Liver (tissue), 9 donors: ENCODE measurements around the gene CUL7. TPM values are rescaled to one million over a fixed set of nuclear protein-coding genes. Genes with fewer than 3 reads are reported as not detected.

Source experiments
- DNase-seq: peaks from one replicate; pipeline ENCODE4 v3.0.0-alpha.2; 2017; ENCODE audit warnings: low spot score
- H3K27ac ChIP-seq, 2 donors: one replicate each; pipeline ENCODE4 v1.7.0; 2013; ENCODE audit warnings: inconsistent platforms in 2 of 2, low read length in 2 of 2, control low read depth in 1 of 2, low read depth in 1 of 2, mild to moderate bottlenecking in 1 of 2
- H3K27me3 ChIP-seq, 4 donors: one replicate each; pipeline versions ENCODE4 v1.6.1 to v1.7.0; 2013; ENCODE audit warnings: low read length in 3 of 4, inconsistent platforms in 1 of 4, mild to moderate bottlenecking in 1 of 4, moderate library complexity in 1 of 4; ENCODE audit not compliant: control insufficient read depth in 4 of 4, insufficient read depth in 4 of 4
- H3K36me3 ChIP-seq, 4 donors: one replicate each; pipeline versions ENCODE4 v1.6.1 to v1.7.0; 2013; ENCODE audit warnings: low read length in 3 of 4, mild to moderate bottlenecking in 3 of 4, low read depth in 1 of 4, moderate library complexity in 1 of 4; ENCODE audit not compliant: control insufficient read depth in 4 of 4, insufficient read depth in 3 of 4
- H3K4me1 ChIP-seq, 4 donors: one replicate each; pipeline versions ENCODE4 v1.6.1 to v1.7.0; 2013; ENCODE audit warnings: low read length in 3 of 4, mild to moderate bottlenecking in 3 of 4, moderate library complexity in 1 of 4; ENCODE audit not compliant: control insufficient read depth in 4 of 4, insufficient read depth in 4 of 4
- H3K4me3 ChIP-seq, 3 donors: one replicate each; pipeline versions ENCODE4 v1.6.1 to v1.7.0; 2013; ENCODE audit warnings: low read length in 3 of 3, control low read depth in 1 of 3, low read depth in 1 of 3, mild to moderate bottlenecking in 1 of 3
- H3K9ac ChIP-seq, 2 donors: one replicate each; pipeline ENCODE4 v1.7.0; 2013; ENCODE audit warnings: low read length in 2 of 2, mild to moderate bottlenecking in 2 of 2, moderate library complexity in 2 of 2, control low read depth in 1 of 2, low read depth in 1 of 2
- H3K9me3 ChIP-seq, 4 donors: one replicate each; pipeline versions ENCODE4 v1.6.1 to v1.7.0; 2013; ENCODE audit warnings: low read length in 3 of 4; ENCODE audit not compliant: control insufficient read depth in 4 of 4
- EGR1 ChIP-seq, 2 donors: IDR thresholded peaks; 2 replicates each; pipeline ENCODE4 v1.6.1; 2016 to 2018; ENCODE audit warnings: antibody characterized with exemption in 2 of 2, low read depth in 2 of 2
- FOXA1 ChIP-seq: IDR thresholded peaks from 2 replicates; pipeline ENCODE4 v1.6.1; 2016; ENCODE audit warnings: antibody characterized with exemption
- FOXA2 ChIP-seq: IDR thresholded peaks from 2 replicates; pipeline ENCODE4 v1.6.1; 2016; ENCODE audit warnings: antibody characterized with exemption
- GABPA ChIP-seq, 2 donors: IDR thresholded peaks in 1 of 2; conservative IDR thresholded peaks in 1 of 2; 2 replicates each; pipeline ENCODE4 v1.6.1; 2016; ENCODE audit warnings: antibody characterized with exemption in 2 of 2, mild to moderate bottlenecking in 1 of 2, moderate library complexity in 1 of 2
- HNF4A ChIP-seq, 2 donors: conservative IDR thresholded peaks; 2 replicates each; pipeline ENCODE4 v1.6.1; 2016; ENCODE audit warnings: antibody characterized with exemption in 2 of 2, mild to moderate bottlenecking in 2 of 2
- HNF4G ChIP-seq: IDR thresholded peaks from 2 replicates; pipeline ENCODE4 v1.6.1; 2016; ENCODE audit warnings: antibody characterized with exemption
- JUND ChIP-seq, 2 donors: IDR thresholded peaks; 2 replicates each; pipeline ENCODE4 v1.6.1; 2016; ENCODE audit warnings: antibody characterized with exemption in 2 of 2
- NR2F2 ChIP-seq: IDR thresholded peaks from 2 replicates; pipeline ENCODE4 v1.6.1; 2016; ENCODE audit warnings: antibody characterized with exemption
- RAD21 ChIP-seq, 2 donors: IDR thresholded peaks; 2 replicates each; pipeline ENCODE4 v1.6.1; 2016; ENCODE audit warnings: antibody characterized with exemption in 2 of 2, mild to moderate bottlenecking in 2 of 2
- RXRA ChIP-seq, 2 donors: IDR thresholded peaks; 2 replicates each; pipeline ENCODE4 v1.6.1; 2017 to 2018; ENCODE audit warnings: antibody characterized with exemption in 2 of 2, mild to moderate bottlenecking in 1 of 2
- SP1 ChIP-seq: IDR thresholded peaks from 2 replicates; pipeline ENCODE4 v1.6.1; 2018; ENCODE audit warnings: antibody characterized with exemption, mild to moderate bottlenecking
- TAF1 ChIP-seq: conservative IDR thresholded peaks from 2 replicates; pipeline ENCODE4 v1.6.1; 2016; ENCODE audit warnings: antibody characterized with exemption, mild to moderate bottlenecking
- YY1 ChIP-seq: IDR thresholded peaks from 2 replicates; pipeline ENCODE4 v1.6.1; 2016; ENCODE audit warnings: antibody characterized with exemption, mild to moderate bottlenecking
- WGBS: extraction: QIAGEN DNeasy Blood & Tissue Kit; methylation state at CpG from one replicate; pipeline ENCODE4 v1.1.7; 2013; 5-methylcytosine and 5-hydroxymethylcytosine counted together
- polyA plus RNA-seq, 2 donors: library from polyadenylated mRNA; stranded (reverse) in 1 of 2; unstranded in 1 of 2; fragments of 200-250 nt in 1 of 2; fragments of >200 nt in 1 of 2; fragmentation: Nextera tagmentation in 1 of 2; extraction: Ambion mirVana in 1 of 2; gene quantifications; one replicate each; pipeline versions ENCODE4 v1.2.1 to v1.2.3, GENCODE V29; 2013 to 2015
- total RNA-seq, 2 donors: library from RNA; depleted of rRNA; stranded (reverse); fragments of >200 nt; gene quantifications; one replicate each; pipeline ENCODE4 v1.2.3, GENCODE V29; 2014
- TF ChIP-seq, protein P1 (sequence below): fragments of 150-350 bp; IDR thresholded peaks from 2 replicates; pipeline ENCODE4 v1.5.1; 2017; ENCODE audit warnings: improper control_type of control experiment, low read depth, low read length; ENCODE audit not compliant: missing input control
- TF ChIP-seq, protein P2 (sequence below): IDR thresholded peaks from 2 replicates; pipeline ENCODE4 v1.6.1; 2016; ENCODE audit warnings: antibody characterized with exemption
- TF ChIP-seq, protein P3 (sequence below): IDR thresholded peaks from 2 replicates; pipeline ENCODE4 v1.6.1; 2016; ENCODE audit warnings: antibody characterized with exemption, mild to moderate bottlenecking
- TF ChIP-seq, protein P4 (sequence below): IDR thresholded peaks from 2 replicates; pipeline ENCODE4 v1.6.1; 2016; ENCODE audit warnings: antibody characterized with exemption
- TF ChIP-seq, protein P5 (sequence below): IDR thresholded peaks from 2 replicates; pipeline ENCODE4 v1.6.1; 2016; ENCODE audit warnings: antibody characterized with exemption
- donor health status: healthy.
- donor health status: healthy.
- donor health status: healthy.
- donor health status: healthy.
- donor health status: healthy.

The CUL7 gene
- total and polyA plus RNA-seq, 4 donors, result 2.2 to 10.4 (median 7.7) TPM

DNA sequence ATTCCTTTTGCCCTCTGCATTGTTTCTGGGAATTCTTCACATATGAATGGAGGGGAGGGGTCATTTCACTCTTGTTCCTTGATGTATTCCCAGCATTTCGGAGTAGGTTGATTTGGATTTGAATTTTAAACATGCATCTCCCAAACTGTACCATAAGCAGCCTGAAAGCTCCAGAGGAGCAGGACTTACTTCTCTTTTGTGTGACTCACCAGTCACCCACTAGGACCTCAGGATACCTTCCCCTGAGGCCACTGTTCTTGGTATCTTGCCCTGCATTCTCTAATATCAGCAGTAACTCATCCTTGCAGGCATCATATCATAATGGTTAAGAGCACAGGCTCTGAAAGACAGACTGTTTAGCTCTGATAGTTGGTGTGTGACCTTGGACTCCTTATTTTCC is 4.9 kb upstream of the CUL7 start:
- peaks cover 2 to 19% (median 11%) of the 10 kb centered on the region in 4 donors for H3K36me3 ChIP-seq
- peak overlapping the region in 1 of 2 donors; percentile 89 for H3K27ac ChIP-seq
- WGBS, result 78% methylated on average over 1 of the region's 1 CpG
- peak overlapping the region; percentile 88 to 91 for H3K9ac ChIP-seq
- H3K4me1 ChIP-seq, result peaks cover 2 to 47% (median 36%) of the 10 kb centered on the region in 4 donors
- TF ChIP-seq NR2F2 (no peak), JUND (IDR thresholded peaks at IDR 0.05) (no peak), EGR1 (IDR thresholded peaks at IDR 0.05; ENCODE audit: low read depth in 2 of 2) (no peak), RXRA (IDR thresholded peaks at IDR 0.05) (no peak), YY1 (no peak), FOXA2 (no peak), TAF1 (no peak), HNF4A (conservative IDR thresholded peaks at IDR 0.05) (no peak), RAD21 (IDR thresholded peaks at IDR 0.05) (no peak), GABPA (IDR thresholded peaks at IDR 0.05 in 1 of 2, conservative IDR thresholded peaks at IDR 0.05 in 1 of 2) (no peak), HNF4G (no peak), SP1 (no peak), FOXA1 (no peak)
- TF ChIP-seq, protein P1, sequence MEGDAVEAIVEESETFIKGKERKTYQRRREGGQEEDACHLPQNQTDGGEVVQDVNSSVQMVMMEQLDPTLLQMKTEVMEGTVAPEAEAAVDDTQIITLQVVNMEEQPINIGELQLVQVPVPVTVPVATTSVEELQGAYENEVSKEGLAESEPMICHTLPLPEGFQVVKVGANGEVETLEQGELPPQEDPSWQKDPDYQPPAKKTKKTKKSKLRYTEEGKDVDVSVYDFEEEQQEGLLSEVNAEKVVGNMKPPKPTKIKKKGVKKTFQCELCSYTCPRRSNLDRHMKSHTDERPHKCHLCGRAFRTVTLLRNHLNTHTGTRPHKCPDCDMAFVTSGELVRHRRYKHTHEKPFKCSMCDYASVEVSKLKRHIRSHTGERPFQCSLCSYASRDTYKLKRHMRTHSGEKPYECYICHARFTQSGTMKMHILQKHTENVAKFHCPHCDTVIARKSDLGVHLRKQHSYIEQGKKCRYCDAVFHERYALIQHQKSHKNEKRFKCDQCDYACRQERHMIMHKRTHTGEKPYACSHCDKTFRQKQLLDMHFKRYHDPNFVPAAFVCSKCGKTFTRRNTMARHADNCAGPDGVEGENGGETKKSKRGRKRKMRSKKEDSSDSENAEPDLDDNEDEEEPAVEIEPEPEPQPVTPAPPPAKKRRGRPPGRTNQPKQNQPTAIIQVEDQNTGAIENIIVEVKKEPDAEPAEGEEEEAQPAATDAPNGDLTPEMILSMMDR, result no peak
- TF ChIP-seq, protein P2, sequence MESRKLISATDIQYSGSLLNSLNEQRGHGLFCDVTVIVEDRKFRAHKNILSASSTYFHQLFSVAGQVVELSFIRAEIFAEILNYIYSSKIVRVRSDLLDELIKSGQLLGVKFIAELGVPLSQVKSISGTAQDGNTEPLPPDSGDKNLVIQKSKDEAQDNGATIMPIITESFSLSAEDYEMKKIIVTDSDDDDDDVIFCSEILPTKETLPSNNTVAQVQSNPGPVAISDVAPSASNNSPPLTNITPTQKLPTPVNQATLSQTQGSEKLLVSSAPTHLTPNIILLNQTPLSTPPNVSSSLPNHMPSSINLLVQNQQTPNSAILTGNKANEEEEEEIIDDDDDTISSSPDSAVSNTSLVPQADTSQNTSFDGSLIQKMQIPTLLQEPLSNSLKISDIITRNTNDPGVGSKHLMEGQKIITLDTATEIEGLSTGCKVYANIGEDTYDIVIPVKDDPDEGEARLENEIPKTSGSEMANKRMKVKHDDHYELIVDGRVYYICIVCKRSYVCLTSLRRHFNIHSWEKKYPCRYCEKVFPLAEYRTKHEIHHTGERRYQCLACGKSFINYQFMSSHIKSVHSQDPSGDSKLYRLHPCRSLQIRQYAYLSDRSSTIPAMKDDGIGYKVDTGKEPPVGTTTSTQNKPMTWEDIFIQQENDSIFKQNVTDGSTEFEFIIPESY, result no peak
- TF ChIP-seq, protein P3, sequence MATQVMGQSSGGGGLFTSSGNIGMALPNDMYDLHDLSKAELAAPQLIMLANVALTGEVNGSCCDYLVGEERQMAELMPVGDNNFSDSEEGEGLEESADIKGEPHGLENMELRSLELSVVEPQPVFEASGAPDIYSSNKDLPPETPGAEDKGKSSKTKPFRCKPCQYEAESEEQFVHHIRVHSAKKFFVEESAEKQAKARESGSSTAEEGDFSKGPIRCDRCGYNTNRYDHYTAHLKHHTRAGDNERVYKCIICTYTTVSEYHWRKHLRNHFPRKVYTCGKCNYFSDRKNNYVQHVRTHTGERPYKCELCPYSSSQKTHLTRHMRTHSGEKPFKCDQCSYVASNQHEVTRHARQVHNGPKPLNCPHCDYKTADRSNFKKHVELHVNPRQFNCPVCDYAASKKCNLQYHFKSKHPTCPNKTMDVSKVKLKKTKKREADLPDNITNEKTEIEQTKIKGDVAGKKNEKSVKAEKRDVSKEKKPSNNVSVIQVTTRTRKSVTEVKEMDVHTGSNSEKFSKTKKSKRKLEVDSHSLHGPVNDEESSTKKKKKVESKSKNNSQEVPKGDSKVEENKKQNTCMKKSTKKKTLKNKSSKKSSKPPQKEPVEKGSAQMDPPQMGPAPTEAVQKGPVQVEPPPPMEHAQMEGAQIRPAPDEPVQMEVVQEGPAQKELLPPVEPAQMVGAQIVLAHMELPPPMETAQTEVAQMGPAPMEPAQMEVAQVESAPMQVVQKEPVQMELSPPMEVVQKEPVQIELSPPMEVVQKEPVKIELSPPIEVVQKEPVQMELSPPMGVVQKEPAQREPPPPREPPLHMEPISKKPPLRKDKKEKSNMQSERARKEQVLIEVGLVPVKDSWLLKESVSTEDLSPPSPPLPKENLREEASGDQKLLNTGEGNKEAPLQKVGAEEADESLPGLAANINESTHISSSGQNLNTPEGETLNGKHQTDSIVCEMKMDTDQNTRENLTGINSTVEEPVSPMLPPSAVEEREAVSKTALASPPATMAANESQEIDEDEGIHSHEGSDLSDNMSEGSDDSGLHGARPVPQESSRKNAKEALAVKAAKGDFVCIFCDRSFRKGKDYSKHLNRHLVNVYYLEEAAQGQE, result no peak
- TF ChIP-seq, protein P4, sequence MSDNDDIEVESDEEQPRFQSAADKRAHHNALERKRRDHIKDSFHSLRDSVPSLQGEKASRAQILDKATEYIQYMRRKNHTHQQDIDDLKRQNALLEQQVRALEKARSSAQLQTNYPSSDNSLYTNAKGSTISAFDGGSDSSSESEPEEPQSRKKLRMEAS, result no peak
- TF ChIP-seq, protein P5, sequence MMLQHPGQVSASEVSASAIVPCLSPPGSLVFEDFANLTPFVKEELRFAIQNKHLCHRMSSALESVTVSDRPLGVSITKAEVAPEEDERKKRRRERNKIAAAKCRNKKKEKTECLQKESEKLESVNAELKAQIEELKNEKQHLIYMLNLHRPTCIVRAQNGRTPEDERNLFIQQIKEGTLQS, result no peak
- no peaks in the 10 kb centered on the region for H3K27me3 ChIP-seq
- peak overlapping the region; percentile 91 to 97 (median 92) for H3K4me3 ChIP-seq
- DNase-seq, result no peak
- no peaks in the 10 kb centered on the region for H3K9me3 ChIP-seq
